Hepatocyte (in vitro differentiated cells): ENCODE measurements around the gene SLC4A3. TPM values are rescaled to one million over a fixed set of nuclear protein-coding genes. Genes with fewer than 3 reads are reported as not detected.

ENCODE experiments used
- DNase-seq: peaks from one replicate; pipeline ENCODE4 v3.0.0-alpha.2; 2016; ENCODE audit warnings: low spot score
- H2AFZ ChIP-seq: fragments of 200-600 bp; sonication (generic); 2 replicates; pipeline ENCODE4 v1.6.0; 2016; ENCODE audit warnings: antibody characterized with exemption, mild to moderate bottlenecking
- H3K27ac ChIP-seq: fragments of 200-600 bp; sonication (generic); 2 replicates; pipeline ENCODE4 v1.5.1; 2016; ENCODE audit warnings: mild to moderate bottlenecking
- H3K27me3 ChIP-seq: fragments of 200-600 bp; sonication (generic); 2 replicates; pipeline ENCODE4 v1.6.1; 2016
- H3K36me3 ChIP-seq: fragments of 200-600 bp; sonication (generic); replicated peaks from 2 replicates; pipeline ENCODE4 v1.5.1; 2016; ENCODE audit warnings: low read depth; ENCODE audit not compliant: insufficient read depth
- H3K4me1 ChIP-seq: fragments of 200-600 bp; sonication (generic); 2 replicates; pipeline ENCODE4 v1.5.1; 2016; ENCODE audit warnings: mild to moderate bottlenecking, moderate library complexity; ENCODE audit not compliant: insufficient read depth
- H3K4me2 ChIP-seq: fragments of 200-600 bp; sonication (generic); 2 replicates; pipeline ENCODE4 v1.6.0; 2016
- H3K4me3 ChIP-seq: fragments of 200-600 bp; sonication (generic); 2 replicates; pipeline ENCODE4 v1.5.1; 2016; ENCODE audit warnings: mild to moderate bottlenecking
- H3K79me2 ChIP-seq: fragments of 200-600 bp; sonication (generic); 2 replicates; pipeline ENCODE4 v1.6.0; 2017; ENCODE audit warnings: mild to moderate bottlenecking
- H3K9me2 ChIP-seq: fragments of 200-600 bp; sonication (generic); replicated peaks from 2 replicates; pipeline ENCODE4 v1.6.0; 2017; ENCODE audit warnings: mild to moderate bottlenecking; ENCODE audit not compliant: insufficient read depth
- H3K9me3 ChIP-seq: fragments of 200-600 bp; sonication (generic); 2 replicates; pipeline ENCODE4 v1.5.1; 2016; ENCODE audit warnings: low read depth, mild to moderate bottlenecking
- H4K20me1 ChIP-seq: fragments of 200-600 bp; sonication (generic); 2 replicates; pipeline ENCODE4 v1.6.0; 2016; ENCODE audit warnings: mild to moderate bottlenecking; ENCODE audit not compliant: insufficient read depth, poor library complexity, severe bottlenecking
- CTCF ChIP-seq: fragments of 200-600 bp; sonication (generic); IDR thresholded peaks from 2 replicates; pipeline ENCODE4 v1.5.1; 2016; ENCODE audit warnings: antibody characterized with exemption, mild to moderate bottlenecking; ENCODE audit not compliant: poor library complexity
- EZH2 ChIP-seq: fragments of 200-600 bp; sonication (generic); IDR thresholded peaks from 2 replicates; pipeline ENCODE4 v1.6.1; 2016; ENCODE audit warnings: antibody characterized with exemption, mild to moderate bottlenecking, borderline replicate concordance
- EZH2phosphoT487 ChIP-seq: fragments of 200-600 bp; sonication (generic); IDR thresholded peaks from one replicate; pipeline ENCODE4 v1.6.1; 2018; ENCODE audit warnings: antibody characterized with exemption, mild to moderate bottlenecking, low read depth, moderate library complexity; ENCODE audit not compliant: unreplicated experiment, severe bottlenecking
- WGBS: methylation state at CpG from one replicate; pipeline ENCODE4 v1.1.6; 2016; ENCODE audit warnings: low lambda C conversion rate; ENCODE audit errors: missing lambda C conversion rate; 5-methylcytosine and 5-hydroxymethylcytosine counted together
- polyA plus RNA-seq: library from polyadenylated mRNA; unstranded; fragments of >200 nt; fragmentation: Nextera tagmentation; extraction: Ambion mirVana; gene quantifications from 2 replicates; pipeline ENCODE4 v1.2.1, GENCODE V29; 2016
- total RNA-seq: library from RNA; depleted of rRNA; stranded (reverse); fragments of >200 nt; gene quantifications from 2 replicates; pipeline ENCODE4 v1.2.3, GENCODE V29; 2014

SLC4A3 gene
- total and polyA plus RNA-seq, 2 experiments from 2014 or later: 3.0 to 8.1 TPM

DNA sequence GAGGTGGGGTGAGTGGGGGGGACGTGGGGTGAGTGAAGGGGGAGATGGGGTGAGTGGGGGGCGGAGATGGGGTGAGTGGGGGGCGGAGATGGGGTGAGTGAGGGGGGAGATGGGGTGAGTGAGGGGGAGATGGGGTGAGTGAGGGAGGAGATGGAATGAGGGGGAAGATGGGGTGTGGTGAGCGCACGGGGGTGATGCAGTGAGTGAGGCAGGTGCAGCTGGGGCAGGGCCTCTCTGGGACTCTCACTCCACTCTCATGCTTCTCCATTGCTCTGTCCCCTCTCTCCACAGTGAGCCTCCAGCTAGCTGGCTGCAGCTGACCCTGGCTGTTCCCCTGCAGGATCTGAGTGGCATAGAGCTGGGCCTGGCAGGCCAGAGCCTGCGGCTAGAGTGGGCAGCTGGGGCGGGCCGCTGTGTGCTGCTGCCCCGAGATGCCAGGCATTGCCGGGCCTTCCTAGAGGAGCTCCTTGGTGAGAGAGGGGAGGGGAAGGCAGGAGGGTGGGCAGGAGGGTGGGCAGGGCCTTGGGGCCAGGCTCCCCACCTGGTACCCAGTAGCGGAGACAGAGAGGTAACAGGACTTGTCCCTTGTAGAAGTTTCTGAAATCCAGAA is 13.9 kb upstream of the SLC4A3 start:
- H2AFZ ChIP-seq: no peak overlapping the region
- H3K4me2 ChIP-seq: no peak overlapping the region
- H4K20me1 ChIP-seq: no peaks in the 10 kb centered on the region
- no peaks in the 10 kb centered on the region for H3K9me3 ChIP-seq
- DNase-seq: no peak
- no peak overlapping the region for H3K4me3 ChIP-seq
- TF ChIP-seq CTCF (no peak), EZH2phosphoT487 (no peak), EZH2 (no peak)
- no peaks in the 10 kb centered on the region for H3K27me3 ChIP-seq
- 93% methylated on average over 5 of the region's 11 CpGs for WGBS
- H3K9me2 ChIP-seq: no peaks in the 10 kb centered on the region
- no peaks in the 10 kb centered on the region for H3K36me3 ChIP-seq
- no peaks in the 10 kb centered on the region for H3K4me1 ChIP-seq
- H3K79me2 ChIP-seq: no peaks in the 10 kb centered on the region
- no peak overlapping the region for H3K27ac ChIP-seq

DNA sequence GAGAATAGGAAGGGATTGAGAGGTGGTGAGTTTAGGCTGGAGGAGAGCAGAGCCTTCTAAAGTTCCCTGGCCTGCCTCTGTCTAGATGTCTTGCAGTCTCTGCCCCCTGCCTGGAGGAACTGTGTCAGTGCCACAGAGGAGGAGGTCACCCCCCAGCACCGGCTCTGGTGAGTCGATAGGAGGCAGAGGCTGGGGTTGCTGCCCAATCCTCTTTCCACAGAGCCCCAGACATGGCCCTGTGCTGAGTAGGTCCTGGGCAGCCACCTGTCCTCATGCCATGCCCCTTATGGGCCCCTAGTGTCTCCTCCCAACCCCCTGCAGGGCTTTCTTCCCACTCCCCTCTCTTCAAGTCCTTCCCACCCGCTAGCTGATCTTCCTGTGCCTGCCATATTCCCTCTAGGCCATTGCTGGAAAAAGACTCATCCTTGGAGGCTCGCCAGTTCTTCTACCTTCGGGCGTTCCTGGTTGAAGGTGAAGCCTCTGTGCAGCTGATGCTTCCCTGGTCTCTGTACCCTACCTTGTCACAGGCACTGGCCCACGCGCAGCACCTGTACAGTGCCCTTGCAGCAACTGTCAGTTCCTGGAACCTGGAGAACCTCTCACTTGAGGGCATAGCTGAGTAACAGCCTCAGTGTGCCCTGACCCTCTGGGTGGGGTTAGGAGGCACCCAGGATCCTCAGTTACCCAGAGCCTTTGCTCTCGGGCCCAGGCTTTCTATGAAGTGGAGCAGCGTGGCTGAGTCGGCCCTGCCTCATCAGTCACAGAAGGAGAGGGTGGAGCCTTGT is 13.2 kb upstream of the SLC4A3 start:
- no peaks in the 10 kb centered on the region for H3K9me3 ChIP-seq
- H3K79me2 ChIP-seq: no peaks in the 10 kb centered on the region
- no peaks in the 10 kb centered on the region for H3K36me3 ChIP-seq
- no peak overlapping the region for H3K4me2 ChIP-seq
- no peak overlapping the region for H3K27ac ChIP-seq
- no peak for DNase-seq
- H3K9me2 ChIP-seq: no peaks in the 10 kb centered on the region
- no peaks in the 10 kb centered on the region for H3K4me1 ChIP-seq
- H2AFZ ChIP-seq: no peak overlapping the region
- no peaks in the 10 kb centered on the region for H4K20me1 ChIP-seq
- H3K4me3 ChIP-seq: no peak overlapping the region
- H3K27me3 ChIP-seq: no peaks in the 10 kb centered on the region
- TF ChIP-seq EZH2phosphoT487: no peak
- TF ChIP-seq CTCF: no peak
- TF ChIP-seq EZH2: no peak
- 95% methylated on average over 11 of the region's 11 CpGs for WGBS

DNA sequence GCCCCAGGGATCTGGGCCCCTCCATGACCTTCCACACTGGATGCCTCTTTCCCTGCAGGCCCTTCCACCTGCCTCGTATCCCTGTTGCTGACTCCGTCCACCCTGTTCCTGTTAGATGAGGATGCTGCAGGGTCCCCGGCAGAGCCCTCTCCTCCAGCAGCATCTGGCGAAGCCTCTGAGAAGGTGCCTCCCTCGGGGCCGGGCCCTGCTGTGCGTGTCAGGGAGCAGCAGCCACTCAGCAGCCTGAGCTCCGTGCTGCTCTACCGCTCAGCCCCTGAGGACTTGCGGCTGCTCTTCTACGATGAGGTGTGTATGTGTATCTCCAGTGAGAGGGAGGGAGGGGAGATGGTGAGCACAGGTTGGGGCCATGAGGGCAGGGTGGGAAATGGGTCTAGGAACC is 12.4 kb upstream of the SLC4A3 start:
- no peaks in the 10 kb centered on the region for H3K27me3 ChIP-seq
- TF ChIP-seq EZH2: no peak

GRCh38 chr2:219615894-219616293 is 11.5 kb upstream of the SLC4A3 start:
- H3K27me3 ChIP-seq: no peaks in the 10 kb centered on the region
- H4K20me1 ChIP-seq: no peaks in the 10 kb centered on the region
- no peaks in the 10 kb centered on the region for H3K4me1 ChIP-seq
- 90% methylated on average over 12 of the region's 12 CpGs for WGBS
- no peaks in the 10 kb centered on the region for H3K36me3 ChIP-seq
- H3K4me2 ChIP-seq: no peak overlapping the region
- no peak overlapping the region for H2AFZ ChIP-seq
- no peak for DNase-seq
- no peak overlapping the region for H3K4me3 ChIP-seq
- no peaks in the 10 kb centered on the region for H3K79me2 ChIP-seq
- no peak overlapping the region for H3K27ac ChIP-seq
- TF ChIP-seq EZH2 (no peak), EZH2phosphoT487 (no peak), CTCF (no peak)
- no peaks in the 10 kb centered on the region for H3K9me3 ChIP-seq
- H3K9me2 ChIP-seq: no peaks in the 10 kb centered on the region

More for the DNA sequence above, 12.4 kb upstream of the SLC4A3 start:
- no peak overlapping the region for H3K4me3 ChIP-seq
- no peak overlapping the region for H3K4me2 ChIP-seq
- H3K79me2 ChIP-seq: no peaks in the 10 kb centered on the region
- H3K27ac ChIP-seq: no peak overlapping the region
- H3K9me2 ChIP-seq: no peaks in the 10 kb centered on the region
- H2AFZ ChIP-seq: no peak overlapping the region
- H3K4me1 ChIP-seq: no peaks in the 10 kb centered on the region
- no peak for DNase-seq
- WGBS: 95% methylated on average over 11 of the region's 11 CpGs
- H3K36me3 ChIP-seq: no peaks in the 10 kb centered on the region
- no peaks in the 10 kb centered on the region for H4K20me1 ChIP-seq
- no peaks in the 10 kb centered on the region for H3K9me3 ChIP-seq
